ENCODE results near the gene MBOAT2.
"Not testable (repeated sequence)": the region's sequence is repeated elsewhere in the genome, so short reads cannot be mapped to it uniquely, and the experiment has no call there.

MBOAT2 gene

GRCh38 chr2:9003616-9004337 is at the start of gene MBOAT2:
MBOAT2 (minus strand) TSS chr2:9003684; CDS start chr2:9003614, 70 bp downstream.
- peak; percentile 68 to 74 for DNase-seq

GRCh38 chr2:9052821-9053533 is 49.5 kb upstream of the MBOAT2 start:
- DNase-seq = no peak

- not testable (repeated sequence) for DNase-seq
Observed at GRCh38 chr2:9051451-9051850, 48.0 kb upstream of the MBOAT2 start.

GRCh38 chr2:9050122-9050809 is 46.8 kb upstream of the MBOAT2 start:
- DNase-seq = no peak

- no peak for DNase-seq
Observed at GRCh38 chr2:9045595-9045994, 42.1 kb upstream of the MBOAT2 start.

- DNase-seq = not testable (repeated sequence)
Observed at GRCh38 chr2:9043491-9043890, 40.0 kb upstream of the MBOAT2 start.

GRCh38 chr2:9037166-9037565 is 33.7 kb upstream of the MBOAT2 start:
- no peak for DNase-seq

- no peak for DNase-seq
Observed at GRCh38 chr2:9033385-9034168, 30.1 kb upstream of the MBOAT2 start.

GRCh38 chr2:9032536-9033255 is 29.2 kb upstream of the MBOAT2 start:
- DNase-seq = no peak

- DNase-seq = no peak
Observed at GRCh38 chr2:9032121-9032520, 28.6 kb upstream of the MBOAT2 start.

- DNase-seq = no peak
Observed at GRCh38 chr2:9031246-9031645, 27.8 kb upstream of the MBOAT2 start.

GRCh38 chr2:9030841-9031240 is 27.4 kb upstream of the MBOAT2 start:
- no peak for DNase-seq

GRCh38 chr2:9030190-9030589 is 26.7 kb upstream of the MBOAT2 start:
- DNase-seq = no peak

GRCh38 chr2:9029721-9030120 is 26.2 kb upstream of the MBOAT2 start:
- DNase-seq = no peak

- no peak for DNase-seq
Observed at GRCh38 chr2:9027884-9028283, 24.4 kb upstream of the MBOAT2 start.

GRCh38 chr2:9025746-9026145 is 22.3 kb upstream of the MBOAT2 start:
- DNase-seq = no peak

- no peak for DNase-seq
Observed at GRCh38 chr2:9024575-9024974, 21.1 kb upstream of the MBOAT2 start.

GRCh38 chr2:9021563-9022211 is 18.2 kb upstream of the MBOAT2 start:
- no peak for DNase-seq

- no peak for DNase-seq
Observed at GRCh38 chr2:9020267-9020666, 16.8 kb upstream of the MBOAT2 start.

- DNase-seq = no peak
Observed at GRCh38 chr2:9018534-9018933, 15.1 kb upstream of the MBOAT2 start.

- no peak for DNase-seq
Observed at GRCh38 chr2:9018109-9018508, 14.6 kb upstream of the MBOAT2 start.

- no peak for DNase-seq
Observed at GRCh38 chr2:9017411-9017810, 13.9 kb upstream of the MBOAT2 start.

Data from activated CD4-positive, alpha-beta T cell treated with anti-CD3 and anti-CD28 coated beads, Interleukin-2, amount 50 U/mL, for 4 hours (primary cell).